ENCODE data around the gene ATG2B.
"Not testable (repeated sequence)": the region's sequence is repeated elsewhere in the genome, so short reads cannot be mapped to it uniquely, and the experiment has no call there.

ATG2B gene

GRCh38 chr14:96247031-96247430 is 116.1 kb downstream of the ATG2B start:
- DNase-seq: no peak

- no peak for DNase-seq
Measured at GRCh38 chr14:96246539-96246847, 116.6 kb downstream of the ATG2B start.

GRCh38 chr14:96245710-96246538 is 117.2 kb downstream of the ATG2B start:
- no peak for DNase-seq

- DNase-seq: not testable (repeated sequence)
Measured at GRCh38 chr14:96245074-96245473, 118.1 kb downstream of the ATG2B start.

GRCh38 chr14:96243785-96244184 is 119.4 kb downstream of the ATG2B start:
- DNase-seq: no peak

- DNase-seq: no peak
Measured at GRCh38 chr14:96242126-96242525, 121.0 kb downstream of the ATG2B start.

- DNase-seq: no peak
Measured at GRCh38 chr14:96240641-96241040, 122.5 kb downstream of the ATG2B start.

- no peak for DNase-seq
Measured at GRCh38 chr14:96239711-96240141, 123.4 kb downstream of the ATG2B start.

GRCh38 chr14:96238676-96239265 is 124.4 kb downstream of the ATG2B start:
- no peak for DNase-seq

- DNase-seq: no peak
Measured at GRCh38 chr14:96237641-96238040, 125.5 kb downstream of the ATG2B start.

GRCh38 chr14:96235426-96235825 is 127.7 kb downstream of the ATG2B start:
- no peak for DNase-seq

GRCh38 chr14:96233661-96234060 is 129.5 kb downstream of the ATG2B start:
- no peak for DNase-seq

- no peak for DNase-seq
Measured at GRCh38 chr14:96232506-96232905, 130.6 kb downstream of the ATG2B start.

GRCh38 chr14:96231526-96232130 is 131.5 kb downstream of the ATG2B start:
- no peak for DNase-seq

GRCh38 chr14:96231056-96231455 is 132.1 kb downstream of the ATG2B start:
- DNase-seq: no peak

GRCh38 chr14:96229315-96229714 is 133.8 kb downstream of the ATG2B start:
- no peak for DNase-seq

Measured in cerebellar nuclear complex (tissue), 1 donor.